SU-DHL-6 (cell line): ENCODE data around the gene STX7.

Experiments
- CTCF ChIP-seq: fragments of 200-600 bp; sonication (generic); IDR thresholded peaks from one replicate; pipeline ENCODE4 v1.5.1; 2017; ENCODE audit warnings: antibody characterized with exemption, mild to moderate bottlenecking, low read length, moderate library complexity; ENCODE audit not compliant: insufficient read depth, poor library complexity, severe bottlenecking
- EZH2phosphoT487 ChIP-seq: fragments of 200-600 bp; sonication (generic), shearing (Covaris generic); conservative IDR thresholded peaks from 2 replicates; pipeline ENCODE4 v1.6.1; 2018; ENCODE audit warnings: mild to moderate bottlenecking, antibody characterized with exemption, low read length, moderate library complexity, mixed read lengths

DNA sequence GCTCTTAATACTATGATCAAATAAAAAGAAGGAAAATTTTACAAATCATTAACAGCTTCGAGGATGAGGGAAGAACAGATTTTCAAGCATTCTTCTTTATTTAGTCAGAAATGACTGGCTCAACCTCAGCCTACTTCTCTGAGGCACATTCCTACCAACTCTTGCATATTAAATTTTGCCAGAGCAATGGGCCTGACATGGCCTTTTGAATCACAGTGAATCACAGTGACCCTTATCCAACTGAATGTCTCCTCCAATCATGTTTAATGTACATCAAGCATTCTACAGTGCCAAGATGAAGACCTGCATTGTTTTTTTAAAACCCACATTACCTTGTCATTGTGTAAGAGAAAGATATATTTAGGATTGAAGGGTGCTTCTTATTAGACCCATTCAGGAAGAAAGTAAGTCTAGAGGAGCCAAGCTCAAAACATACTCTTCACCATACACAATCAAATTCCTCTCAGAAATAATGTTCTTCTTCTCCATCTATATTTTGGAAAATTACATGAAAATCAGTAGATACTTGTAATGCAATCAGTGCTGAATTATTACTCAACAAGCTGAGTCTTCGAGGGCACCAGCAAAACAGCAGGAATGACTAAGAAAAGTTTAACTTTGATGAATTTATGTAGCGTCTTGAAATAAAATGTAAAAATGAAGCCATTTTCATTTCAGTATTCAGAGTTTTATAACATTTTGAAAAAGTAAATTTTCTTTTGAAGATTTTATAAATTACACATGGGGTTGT is 67.5 kb downstream of the STX7 start:
- no peak for TF ChIP-seq CTCF
- TF ChIP-seq EZH2phosphoT487 = no peak
